ENCODE data around the gene MRPS27. TPM values are rescaled to one million over a fixed set of nuclear protein-coding genes. Genes with fewer than 3 reads are reported as not detected.

The MRPS27 gene
- total and polyA plus RNA-seq, 8 donors, result 9.4 to 28.0 (median 20.6) TPM

DNA sequence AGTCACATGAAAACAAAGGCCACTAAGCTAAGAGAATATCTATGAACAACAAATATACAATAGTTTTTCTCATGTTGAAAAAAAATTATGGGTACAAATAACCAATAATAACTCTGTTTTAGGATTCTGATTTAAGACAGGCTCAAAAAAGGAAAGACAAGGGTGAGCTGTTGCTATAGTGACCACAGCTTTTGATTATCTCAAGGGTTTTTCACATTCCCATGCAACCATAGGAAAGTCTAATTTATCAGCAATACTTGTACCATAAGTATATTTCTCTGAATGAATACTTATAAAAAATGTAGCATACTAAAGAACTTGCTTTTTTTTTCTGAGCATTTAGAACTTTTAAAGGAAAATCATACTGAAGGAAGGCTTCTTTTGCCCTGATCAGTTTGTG lies 68.0 kb downstream of the MRPS27 start:
- FAIRE-seq (no peak), DNase-seq (no peak), ATAC-seq (no peak)
- intact Hi-C loops (cut with DNase I), result no loop called here
- Histone ChIP-seq H3K27me3 (no peaks in the 10 kb centered on the region), H3K27ac (no peak overlapping the region), H3K36me3 (no peaks in the 10 kb centered on the region), H3K4me3 (no peak overlapping the region), H3K4me1 (peaks cover 0 to 12% (median 11%) of the 10 kb centered on the region in 3 donors), H3K9me3 (no peaks in the 10 kb centered on the region)
- TF ChIP-seq, protein P1, sequence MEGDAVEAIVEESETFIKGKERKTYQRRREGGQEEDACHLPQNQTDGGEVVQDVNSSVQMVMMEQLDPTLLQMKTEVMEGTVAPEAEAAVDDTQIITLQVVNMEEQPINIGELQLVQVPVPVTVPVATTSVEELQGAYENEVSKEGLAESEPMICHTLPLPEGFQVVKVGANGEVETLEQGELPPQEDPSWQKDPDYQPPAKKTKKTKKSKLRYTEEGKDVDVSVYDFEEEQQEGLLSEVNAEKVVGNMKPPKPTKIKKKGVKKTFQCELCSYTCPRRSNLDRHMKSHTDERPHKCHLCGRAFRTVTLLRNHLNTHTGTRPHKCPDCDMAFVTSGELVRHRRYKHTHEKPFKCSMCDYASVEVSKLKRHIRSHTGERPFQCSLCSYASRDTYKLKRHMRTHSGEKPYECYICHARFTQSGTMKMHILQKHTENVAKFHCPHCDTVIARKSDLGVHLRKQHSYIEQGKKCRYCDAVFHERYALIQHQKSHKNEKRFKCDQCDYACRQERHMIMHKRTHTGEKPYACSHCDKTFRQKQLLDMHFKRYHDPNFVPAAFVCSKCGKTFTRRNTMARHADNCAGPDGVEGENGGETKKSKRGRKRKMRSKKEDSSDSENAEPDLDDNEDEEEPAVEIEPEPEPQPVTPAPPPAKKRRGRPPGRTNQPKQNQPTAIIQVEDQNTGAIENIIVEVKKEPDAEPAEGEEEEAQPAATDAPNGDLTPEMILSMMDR (IDR thresholded peaks at IDR 0.05), result no peak

DNA sequence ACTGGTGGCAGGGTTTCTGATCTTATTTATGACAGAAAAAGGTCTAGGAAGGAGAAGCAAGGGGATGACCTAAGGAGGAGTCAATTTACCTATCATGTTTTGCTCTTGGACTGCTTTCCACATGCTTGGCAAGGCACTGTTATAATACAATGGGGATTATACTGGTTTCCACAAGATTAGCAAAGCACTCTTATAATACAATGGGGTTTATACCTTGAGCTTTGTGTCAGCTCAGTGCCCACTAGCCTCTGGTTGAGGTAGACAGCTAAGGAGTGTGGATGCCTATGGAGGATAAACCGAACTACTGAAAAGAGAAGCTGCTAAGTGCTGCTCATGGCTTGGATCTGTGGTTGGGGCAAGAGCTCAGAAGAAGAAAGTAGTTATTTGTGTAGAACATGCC lies 68.7 kb downstream of the MRPS27 start:
- Histone ChIP-seq H3K36me3 (no peaks in the 10 kb centered on the region), H3K4me1 (peaks cover 0 to 17% (median 15%) of the 10 kb centered on the region in 3 donors), H3K27ac (no peak overlapping the region), H3K4me3 (no peak overlapping the region), H3K9me3 (no peaks in the 10 kb centered on the region), H3K27me3 (no peaks in the 10 kb centered on the region)
- intact Hi-C loops (cut with DNase I), result no loop called here
- TF ChIP-seq, protein P1 (IDR thresholded peaks at IDR 0.05), result no peak
- ATAC-seq, result no peak
- no peak for DNase-seq
- 90 to 100% methylated on average over 1 of the region's 1 CpG for WGBS, 2 donors
- no peak for FAIRE-seq

DNA sequence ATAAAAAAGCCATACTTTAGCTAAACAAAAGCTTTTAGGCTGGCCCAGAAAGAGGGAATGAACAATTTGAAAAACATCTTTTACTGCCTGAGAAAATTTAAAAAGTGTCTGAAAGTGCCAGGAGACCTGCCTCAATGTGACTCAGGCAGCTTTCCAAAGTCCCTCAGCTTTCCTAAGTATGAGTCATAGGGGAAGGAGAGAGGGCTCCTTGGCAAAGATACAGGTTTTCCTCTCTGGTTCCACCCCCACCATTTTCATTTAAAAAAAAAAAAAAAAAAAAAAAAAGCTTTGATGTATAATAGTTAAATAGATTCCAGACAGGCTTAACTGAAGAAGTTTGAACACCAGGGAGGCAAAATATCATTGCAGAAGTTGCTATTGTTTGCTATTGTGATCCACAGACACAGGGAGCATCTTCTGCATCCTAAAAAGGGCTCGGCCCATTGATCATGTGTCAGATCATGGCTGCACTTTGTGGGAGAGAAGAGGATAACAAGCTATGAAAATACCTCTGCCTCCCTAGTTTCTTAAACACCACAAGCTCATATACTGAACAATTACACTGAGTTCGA lies 71.5 kb downstream of the MRPS27 start:
- H3K36me3 ChIP-seq, result no peaks in the 10 kb centered on the region
- H3K9me3 ChIP-seq, result no peaks in the 10 kb centered on the region
- TF ChIP-seq, protein P1 (IDR thresholded peaks at IDR 0.05), result no peak
- FAIRE-seq (no peak), ATAC-seq (peak in 3 of 4 donors; percentile 56 to 83 (median 79)), DNase-seq (peak in 3 of 6 donors; percentile 19 to 37 (median 27))
- H3K4me1 ChIP-seq, result peaks cover 0 to 17% (median 16%) of the 10 kb centered on the region in 3 donors
- no peak overlapping the region for H3K4me3 ChIP-seq
- 83 to 89% methylated on average over 2 of the region's 2 CpGs for WGBS, 2 donors
- intact Hi-C loops (cut with DNase I), result no loop called here
- peak overlapping the region in 1 of 4 donors; percentile 10 for H3K27ac ChIP-seq
- no peaks in the 10 kb centered on the region for H3K27me3 ChIP-seq

DNA sequence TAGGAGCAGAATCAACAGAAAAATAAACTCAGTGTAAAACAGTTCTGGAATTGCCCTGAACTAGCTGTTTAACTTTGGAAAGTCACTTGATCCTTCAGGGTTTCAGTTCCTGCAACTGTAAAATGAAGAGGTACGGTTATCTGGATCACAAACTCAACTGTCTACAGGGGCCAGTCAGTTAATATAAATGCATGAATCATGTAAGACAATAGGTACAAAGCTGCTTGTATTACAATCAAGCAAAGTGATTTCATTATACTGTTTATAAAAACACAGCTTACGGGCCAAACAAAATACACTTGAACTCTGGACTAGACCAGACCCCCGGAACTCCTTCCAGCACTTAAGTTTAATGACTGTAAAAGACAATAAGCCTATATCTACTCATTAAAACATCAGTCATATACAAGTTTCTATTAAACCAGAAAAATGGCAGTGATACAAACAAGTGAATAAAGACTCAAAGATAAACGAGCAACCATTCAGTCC lies 73.0 kb downstream of the MRPS27 start:
- Histone ChIP-seq H3K4me3 (no peak overlapping the region), H3K9me3 (no peaks in the 10 kb centered on the region), H3K27me3 (no peaks in the 10 kb centered on the region), H3K36me3 (no peaks in the 10 kb centered on the region), H3K4me1 (peaks cover 0 to 17% (median 16%) of the 10 kb centered on the region in 3 donors), H3K27ac (no peak overlapping the region)
- DNase-seq (no peak), FAIRE-seq (peak; percentile 41), ATAC-seq (no peak)
- WGBS, 2 donors, result 83 to 88% methylated on average over 4 of the region's 4 CpGs
- intact Hi-C loops (cut with DNase I), result no loop called here
- TF ChIP-seq, protein P1 (IDR thresholded peaks at IDR 0.05), result no peak

DNA sequence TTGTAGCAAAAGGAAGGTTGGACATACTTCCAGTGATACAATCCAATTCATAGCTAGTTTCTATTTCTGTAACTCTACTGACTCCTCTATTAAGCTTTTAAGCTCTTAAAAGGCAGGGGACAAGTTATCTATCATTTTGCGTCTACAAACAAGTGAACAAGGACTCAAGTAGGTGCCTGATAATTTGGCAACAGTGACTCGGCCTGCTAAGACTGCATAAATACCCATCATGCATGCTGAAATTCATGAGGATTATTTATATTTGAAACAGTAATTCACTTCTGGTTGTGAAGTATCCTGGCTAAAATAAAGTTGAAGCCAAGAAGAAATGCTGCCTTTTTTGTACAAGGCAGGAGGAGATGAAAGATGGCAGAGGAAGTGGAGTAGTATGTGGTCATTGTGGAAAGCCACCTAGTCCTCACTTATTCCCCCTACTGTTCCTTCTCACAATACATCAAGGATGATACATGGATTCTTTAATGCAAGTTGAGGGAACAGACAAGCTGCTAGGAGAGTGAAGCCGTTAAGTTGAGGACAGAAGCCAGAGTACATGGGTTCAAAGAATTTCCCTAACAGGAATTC lies 74.0 kb downstream of the MRPS27 start:
- TF ChIP-seq, protein P1 (IDR thresholded peaks at IDR 0.05), result no peak
- ATAC-seq (no peak), DNase-seq (no peak), FAIRE-seq (peak; percentile 20)
- WGBS, 2 donors, result 72 to 77% methylated on average over 3 of the region's 3 CpGs
- Histone ChIP-seq H3K36me3 (no peaks in the 10 kb centered on the region), H3K4me1 (peaks cover 0 to 20% (median 16%) of the 10 kb centered on the region in 3 donors), H3K9me3 (no peaks in the 10 kb centered on the region), H3K27me3 (no peaks in the 10 kb centered on the region), H3K4me3 (no peak overlapping the region), H3K27ac (no peak overlapping the region)
- intact Hi-C loops (cut with DNase I), result no loop called here
